GM18873 (cell line): ENCODE results near the gene RRAS2.
"Not testable (repeated sequence)": the region's sequence is repeated elsewhere in the genome, so short reads cannot be mapped to it uniquely, and the experiment has no call there.

ENCODE experiments used
- ATAC-seq: cut with Tn5 transposase; IDR thresholded peaks from one replicate; pipeline ENCODE4 v1.9.1; 2021; ENCODE audit warnings: mild to moderate bottlenecking, moderate library complexity, moderate number of reproducible peaks; ENCODE audit not compliant: unreplicated experiment, low FRiP score

The RRAS2 gene

GRCh38 chr11:14373941-14374646, 15.1 kb upstream of the RRAS2 start:
- no peak for ATAC-seq

- no peak for ATAC-seq
These were observed 13.0 kb upstream of the RRAS2 start for GRCh38 chr11:14372011-14372410.

- ATAC-seq = no peak
These were observed 12.3 kb upstream of the RRAS2 start for GRCh38 chr11:14371249-14371648.

GRCh38 chr11:14370496-14370895, 11.5 kb upstream of the RRAS2 start:
- ATAC-seq = no peak

GRCh38 chr11:14369598-14369997, 10.6 kb upstream of the RRAS2 start:
- no peak for ATAC-seq

- ATAC-seq = no peak
These were observed 8.0 kb upstream of the RRAS2 start for GRCh38 chr11:14366936-14367335.

GRCh38 chr11:14364322-14364721, 5.3 kb upstream of the RRAS2 start:
- no peak for ATAC-seq

GRCh38 chr11:14362611-14363010, 3.6 kb upstream of the RRAS2 start:
- ATAC-seq = no peak

- ATAC-seq = no peak
These were observed 3.0 kb upstream of the RRAS2 start for GRCh38 chr11:14361951-14362350.

- no peak for ATAC-seq
These were observed 2.0 kb upstream of the RRAS2 start for GRCh38 chr11:14360976-14361375.

- no peak for ATAC-seq
These were observed 583 bp upstream of the RRAS2 start for GRCh38 chr11:14359501-14360031.

GRCh38 chr11:14357881-14358728, 878 bp downstream of the RRAS2 start:
- ATAC-seq = peak; percentile 29

GRCh38 chr11:14356342-14356741, 2.6 kb downstream of the RRAS2 start:
- no peak for ATAC-seq

GRCh38 chr11:14354604-14355003, 4.4 kb downstream of the RRAS2 start:
- ATAC-seq = not testable (repeated sequence)

GRCh38 chr11:14350716-14351238, 8.2 kb downstream of the RRAS2 start:
- no peak for ATAC-seq

GRCh38 chr11:14350215-14350614, 8.8 kb downstream of the RRAS2 start:
- ATAC-seq = no peak

- no peak for ATAC-seq
These were observed 11.0 kb downstream of the RRAS2 start for GRCh38 chr11:14347991-14348390.

GRCh38 chr11:14347494-14347893, 11.5 kb downstream of the RRAS2 start:
- ATAC-seq = no peak

GRCh38 chr11:14346303-14346955, 12.6 kb downstream of the RRAS2 start:
- no peak for ATAC-seq

- ATAC-seq = no peak
These were observed 13.3 kb downstream of the RRAS2 start for GRCh38 chr11:14345668-14346067.

GRCh38 chr11:14345016-14345415, 14.0 kb downstream of the RRAS2 start:
- not testable (repeated sequence) for ATAC-seq
